NCI-H146 (cell line): ENCODE results near the gene ARHGDIG.
"Not testable (repeated sequence)": the region's sequence is repeated elsewhere in the genome, so short reads cannot be mapped to it uniquely, and the experiment has no call there.

Experiments
- DNase-seq: peaks from one replicate; lab custom pipeline; 2025; lab: John Stamatoyannopoulos, UW

The ARHGDIG gene

DNA sequence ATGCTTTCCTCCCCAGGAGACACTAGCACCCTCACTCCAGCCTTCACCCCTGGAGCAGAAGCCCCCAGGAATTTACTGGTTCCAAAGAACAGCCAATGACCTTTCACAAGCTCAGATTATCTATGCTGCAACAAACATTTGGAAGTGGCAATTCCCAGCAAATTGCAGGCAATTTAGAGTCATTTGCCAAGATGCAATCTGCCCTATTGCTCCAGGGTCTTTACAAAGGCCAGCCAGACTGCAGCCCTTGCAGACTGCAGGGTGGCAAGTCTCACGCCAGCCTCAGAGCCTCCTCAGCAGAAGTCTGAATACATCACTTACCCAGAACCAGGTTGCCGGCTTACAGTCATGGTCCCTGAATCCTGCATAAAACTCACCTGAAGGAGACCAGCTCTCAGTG, 50.4 kb downstream of the ARHGDIG start:
- DNase-seq, result no peak

DNA sequence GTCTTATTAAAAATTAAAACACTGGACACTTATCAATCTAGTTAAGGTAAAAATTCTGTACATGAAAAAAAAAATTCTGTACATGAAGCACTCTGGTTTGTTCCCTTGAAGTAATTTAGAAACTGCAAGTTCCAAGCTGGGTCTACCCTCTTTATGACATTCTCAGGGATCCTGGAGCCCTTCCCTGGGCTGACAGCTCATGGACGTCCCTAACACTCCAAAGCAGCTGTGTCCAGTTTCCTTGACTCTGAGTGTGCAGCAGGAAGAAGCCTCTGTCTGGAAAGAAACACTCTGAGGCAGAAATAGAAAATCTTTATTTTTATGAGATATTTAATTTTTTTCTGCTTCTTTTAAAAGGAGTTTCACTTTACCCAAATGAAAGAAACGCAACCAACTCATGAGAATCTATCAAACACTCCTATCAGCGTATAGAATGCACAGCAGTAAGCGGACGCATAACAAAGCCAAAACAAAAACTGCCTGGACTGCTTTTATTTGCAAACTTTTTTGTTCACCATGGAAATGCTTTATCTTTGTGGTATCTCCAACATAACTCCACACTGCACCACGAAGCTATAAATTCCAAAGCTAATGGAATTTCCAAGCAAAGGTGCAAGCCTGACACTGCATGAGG, 50.9 kb downstream of the ARHGDIG start:
- not testable (repeated sequence) for DNase-seq
